T-helper 1 cell treated with Interleukin-12 subunit alpha and Interleukin-12 subunit beta and Interleukin-4 antibody, amounts not matched to agents 30 μg/mL and 1 μg/mL, for 36 hours (primary cell): ENCODE data around the gene TREM1.

Experiments
- H3K27ac Mint-ChIP-seq: one replicate; pipeline ENCODE4 v1.8.0; 2021; ENCODE audit warnings: mild to moderate bottlenecking, mixed read lengths
- H3K27me3 Mint-ChIP-seq: one replicate; pipeline ENCODE4 v1.8.0; 2021; ENCODE audit warnings: low read depth, mixed read lengths
- H3K36me3 Mint-ChIP-seq: one replicate; pipeline ENCODE4 v1.8.0; 2021; ENCODE audit warnings: low read depth, mixed read lengths
- H3K4me1 Mint-ChIP-seq: one replicate; pipeline ENCODE4 v1.8.0; 2021; ENCODE audit warnings: low read depth, mixed read lengths
- H3K4me3 Mint-ChIP-seq: one replicate; pipeline ENCODE4 v1.8.0; 2021; ENCODE audit warnings: mild to moderate bottlenecking, moderate library complexity, mixed read lengths
- H3K9me3 Mint-ChIP-seq: one replicate; pipeline ENCODE4 v1.8.0; 2021; ENCODE audit warnings: mixed read lengths

Gene TREM1

DNA sequence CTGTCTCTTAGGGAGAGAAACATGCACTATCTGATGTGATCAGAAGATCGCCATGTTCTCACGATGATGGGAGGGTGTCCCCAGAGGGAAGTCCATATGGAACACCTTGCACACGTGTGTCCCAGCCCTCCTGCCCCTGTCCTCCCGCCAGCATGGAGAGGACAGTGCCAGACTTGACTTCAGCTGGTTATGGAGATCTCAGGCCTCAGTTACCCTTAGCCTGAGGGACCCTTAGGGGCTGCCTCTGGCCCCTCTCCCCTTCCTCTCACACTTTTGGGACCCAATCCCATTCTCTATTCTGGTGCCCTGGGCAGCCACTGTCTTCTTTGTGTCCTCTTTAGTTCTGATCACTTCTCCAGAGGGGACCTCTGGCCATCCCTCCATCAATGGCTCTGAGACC is 56.8 kb downstream of the TREM1 start:
- no peaks in the 10 kb centered on the region for H3K9me3 Mint-ChIP-seq
- no peak overlapping the region for H3K27ac Mint-ChIP-seq
- peaks cover 28% of the 10 kb centered on the region for H3K27me3 Mint-ChIP-seq
- H3K4me1 Mint-ChIP-seq, result no peaks in the 10 kb centered on the region
- H3K36me3 Mint-ChIP-seq, result no peaks in the 10 kb centered on the region
- H3K4me3 Mint-ChIP-seq, result no peak overlapping the region

DNA sequence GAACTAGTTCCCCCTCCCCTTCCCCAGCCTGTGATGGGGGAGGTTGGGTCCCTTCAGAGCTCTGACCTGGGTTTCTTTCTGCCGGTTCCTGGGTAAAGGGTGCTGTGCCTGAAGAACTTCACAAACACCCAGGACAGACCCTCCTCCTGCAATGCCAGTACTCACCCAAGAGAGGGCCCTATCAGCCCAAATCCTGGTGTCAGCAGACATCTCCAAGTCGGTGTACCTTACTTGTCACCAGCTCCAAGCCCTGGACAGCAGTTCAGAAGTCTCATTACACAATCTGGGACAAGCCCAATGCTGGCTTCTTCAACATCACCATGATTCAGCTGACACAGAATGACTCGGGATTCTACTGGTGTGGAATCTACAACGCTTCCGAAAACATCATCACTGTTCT is 57.9 kb downstream of the TREM1 start:
- H3K27ac Mint-ChIP-seq, result no peak overlapping the region
- no peaks in the 10 kb centered on the region for H3K9me3 Mint-ChIP-seq
- no peak overlapping the region for H3K4me3 Mint-ChIP-seq
- H3K27me3 Mint-ChIP-seq, result peaks cover 30% of the 10 kb centered on the region
- H3K36me3 Mint-ChIP-seq, result no peaks in the 10 kb centered on the region
- no peaks in the 10 kb centered on the region for H3K4me1 Mint-ChIP-seq

DNA sequence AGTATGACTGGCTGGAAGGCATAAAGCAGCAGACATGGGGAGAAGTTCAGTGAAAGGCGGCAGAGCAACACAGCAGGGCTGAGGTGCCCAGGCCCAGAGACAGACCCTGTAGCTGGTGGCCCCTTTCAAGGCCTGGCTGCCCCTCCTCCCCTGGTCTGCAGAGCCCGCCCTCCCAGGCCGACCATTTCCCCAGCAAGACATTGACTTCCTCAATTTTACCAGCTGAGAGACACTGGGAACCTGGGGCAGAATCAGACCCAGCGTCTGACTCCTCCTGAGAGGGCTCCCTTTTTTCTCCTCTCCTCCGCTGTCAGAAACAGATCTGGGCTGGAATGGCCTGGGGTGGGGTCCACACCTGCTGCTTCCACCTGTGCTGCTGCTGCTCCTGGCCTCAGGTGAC is 58.4 kb downstream of the TREM1 start, which contains the start of gene TREML4:
Gene TREML4 (plus strand): TSS at position 254 of the 400 bp plus-strand sequence. CDS start 79 bp downstream, at position 333.
- H3K27me3 Mint-ChIP-seq, result peaks cover 30% of the 10 kb centered on the region
- no peaks in the 10 kb centered on the region for H3K36me3 Mint-ChIP-seq
- no peak within 1 kb of the TSS for H3K27ac Mint-ChIP-seq
- H3K4me1 Mint-ChIP-seq, result no peaks in the 10 kb centered on the region
- H3K4me3 Mint-ChIP-seq, result no peak within 1 kb of the TSS
- H3K9me3 Mint-ChIP-seq, result no peaks in the 10 kb centered on the region

DNA sequence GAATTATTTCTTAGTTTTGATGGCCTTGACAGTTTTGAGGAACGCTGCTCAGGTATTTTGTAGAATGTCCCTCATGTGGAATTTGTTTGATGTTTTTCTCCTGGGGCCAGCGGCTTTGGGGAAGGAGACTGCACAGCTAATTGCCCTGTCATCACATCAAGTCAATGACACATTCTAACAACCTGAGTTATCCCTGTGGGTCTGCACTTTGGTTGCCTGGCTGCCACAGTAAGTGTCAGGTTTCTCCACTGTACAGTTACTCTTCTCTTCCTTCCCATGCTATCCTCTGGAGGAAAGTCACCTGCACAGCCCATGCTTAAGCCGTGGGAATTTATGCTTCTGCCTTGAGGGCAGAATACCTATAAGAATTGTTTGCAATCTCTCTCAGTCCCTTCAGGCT is 59.7 kb downstream of the TREM1 start:
- Mint-ChIP-seq H3K9me3 (no peaks in the 10 kb centered on the region), H3K4me3 (no peak overlapping the region), H3K27me3 (peaks cover 22% of the 10 kb centered on the region), H3K27ac (no peak overlapping the region), H3K4me1 (peaks cover 2% of the 10 kb centered on the region), H3K36me3 (no peaks in the 10 kb centered on the region)

DNA sequence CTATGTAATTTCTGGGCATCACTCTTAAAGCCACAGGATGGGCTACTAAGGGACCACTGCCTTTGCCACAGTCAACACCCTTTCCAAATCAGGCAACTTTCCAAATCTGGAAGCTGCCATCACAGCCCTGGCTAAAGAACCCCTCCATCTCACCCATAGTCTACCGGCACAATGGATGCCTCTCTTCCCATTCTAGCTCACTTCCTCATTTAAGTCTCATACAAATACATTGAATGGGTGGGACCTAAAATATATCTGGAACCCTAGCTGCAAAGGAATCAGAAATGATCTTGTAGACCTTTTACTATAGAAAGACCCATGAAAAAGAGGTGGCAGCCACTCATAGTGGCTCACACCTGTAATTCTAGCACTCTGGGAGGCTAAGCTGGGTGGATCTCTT is 61.7 kb downstream of the TREM1 start:
- Mint-ChIP-seq H3K36me3 (peaks cover 2% of the 10 kb centered on the region), H3K27ac (no peak overlapping the region)

More for the DNA sequence above, 61.7 kb downstream of the TREM1 start:
- no peak overlapping the region for H3K4me3 Mint-ChIP-seq
- peaks cover 2% of the 10 kb centered on the region for H3K4me1 Mint-ChIP-seq
- H3K9me3 Mint-ChIP-seq, result peaks cover 9% of the 10 kb centered on the region
- peaks cover 20% of the 10 kb centered on the region for H3K27me3 Mint-ChIP-seq
